ENCODE results near the gene COCH. TPM values are rescaled to one million over a fixed set of nuclear protein-coding genes. Genes with fewer than 3 reads are reported as not detected.

Gene COCH
- total RNA-seq, 1 donor from 2014 or later: 10.4 TPM

DNA sequence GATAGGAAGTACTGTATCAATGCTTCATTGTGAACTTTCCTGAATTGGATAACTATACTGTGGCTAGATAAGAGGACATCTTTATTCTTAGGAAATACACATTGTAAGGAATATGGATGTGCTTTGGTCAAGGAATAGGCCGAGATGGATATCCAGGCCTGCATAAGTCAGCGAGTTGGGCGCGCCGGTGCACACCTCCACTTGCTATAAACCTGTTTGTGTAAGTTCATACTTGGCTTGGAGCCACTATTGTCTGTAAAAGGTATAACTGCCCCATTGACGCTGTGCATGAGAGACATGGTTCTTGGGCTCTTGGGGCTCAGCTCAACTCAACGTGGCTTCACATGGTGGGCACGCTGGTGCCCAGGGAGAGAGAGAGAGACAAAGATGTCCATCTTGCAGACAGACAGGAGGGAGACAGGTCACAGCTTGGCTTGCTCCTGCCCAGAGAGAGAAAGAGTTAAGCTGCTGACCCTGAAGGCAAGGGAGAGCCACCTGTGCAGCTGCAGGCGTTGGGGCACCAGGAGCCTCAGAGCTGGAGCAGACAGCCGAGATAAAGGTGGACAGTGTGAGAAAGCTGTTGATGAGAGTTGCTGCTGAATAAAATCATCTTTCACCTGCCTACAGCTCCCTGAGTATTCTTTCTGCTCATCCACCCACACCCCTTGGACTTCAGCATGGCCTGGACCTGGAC, 34.1 kb upstream of the COCH start:
- Mint-ChIP-seq H3K9me3 (peaks cover 2% of the 10 kb centered on the region), H3K4me1 (no peaks in the 10 kb centered on the region), H3K27ac (no peak overlapping the region), H3K27me3 (no peaks in the 10 kb centered on the region), H3K4me3 (no peak overlapping the region), H3K36me3 (ENCODE audit: low read depth) (no peaks in the 10 kb centered on the region)
- ATAC-seq (ENCODE audit: low read depth) (no peak), DNase-seq (no peak)
- intact Hi-C loops (cut with micrococcal nuclease): no loop called here
- ChIA-PET CTCF (no interaction called here), POLR2A (no interaction called here)
- TF ChIP-seq, protein P1, sequence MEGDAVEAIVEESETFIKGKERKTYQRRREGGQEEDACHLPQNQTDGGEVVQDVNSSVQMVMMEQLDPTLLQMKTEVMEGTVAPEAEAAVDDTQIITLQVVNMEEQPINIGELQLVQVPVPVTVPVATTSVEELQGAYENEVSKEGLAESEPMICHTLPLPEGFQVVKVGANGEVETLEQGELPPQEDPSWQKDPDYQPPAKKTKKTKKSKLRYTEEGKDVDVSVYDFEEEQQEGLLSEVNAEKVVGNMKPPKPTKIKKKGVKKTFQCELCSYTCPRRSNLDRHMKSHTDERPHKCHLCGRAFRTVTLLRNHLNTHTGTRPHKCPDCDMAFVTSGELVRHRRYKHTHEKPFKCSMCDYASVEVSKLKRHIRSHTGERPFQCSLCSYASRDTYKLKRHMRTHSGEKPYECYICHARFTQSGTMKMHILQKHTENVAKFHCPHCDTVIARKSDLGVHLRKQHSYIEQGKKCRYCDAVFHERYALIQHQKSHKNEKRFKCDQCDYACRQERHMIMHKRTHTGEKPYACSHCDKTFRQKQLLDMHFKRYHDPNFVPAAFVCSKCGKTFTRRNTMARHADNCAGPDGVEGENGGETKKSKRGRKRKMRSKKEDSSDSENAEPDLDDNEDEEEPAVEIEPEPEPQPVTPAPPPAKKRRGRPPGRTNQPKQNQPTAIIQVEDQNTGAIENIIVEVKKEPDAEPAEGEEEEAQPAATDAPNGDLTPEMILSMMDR (IDR thresholded peaks at IDR 0.05): no peak

DNA sequence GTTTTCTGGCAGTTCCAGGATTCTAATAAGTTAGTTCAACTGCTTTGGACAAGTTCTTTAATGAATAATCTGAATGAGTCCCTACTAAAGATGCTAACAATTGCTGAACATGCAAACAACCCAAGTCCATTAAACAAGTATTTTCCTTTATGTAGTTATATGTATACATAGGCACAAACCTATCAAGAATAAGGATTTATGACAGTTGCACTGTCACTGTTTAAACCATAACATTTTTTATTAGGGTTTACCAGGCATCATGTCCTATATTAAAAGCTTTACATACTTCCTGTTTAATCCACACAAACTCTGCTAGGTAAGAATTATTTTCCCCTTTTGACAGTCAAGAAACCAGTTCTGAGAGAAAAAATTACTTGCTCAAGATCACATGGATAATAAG, 31.9 kb upstream of the COCH start:
- no peak overlapping the region for H3K27ac Mint-ChIP-seq
- no peaks in the 10 kb centered on the region for H3K27me3 Mint-ChIP-seq
- intact Hi-C loops (cut with micrococcal nuclease): no loop called here
- H3K4me3 Mint-ChIP-seq: no peak overlapping the region
- H3K36me3 Mint-ChIP-seq (ENCODE audit: low read depth): no peaks in the 10 kb centered on the region
- DNase-seq (no peak), ATAC-seq (ENCODE audit: low read depth) (no peak)
- CTCF ChIA-PET: no interaction called here
- TF ChIP-seq, protein P1 (IDR thresholded peaks at IDR 0.05): no peak
- H3K4me1 Mint-ChIP-seq: no peaks in the 10 kb centered on the region
- no peaks in the 10 kb centered on the region for H3K9me3 Mint-ChIP-seq
- POLR2A ChIA-PET: no interaction called here

DNA sequence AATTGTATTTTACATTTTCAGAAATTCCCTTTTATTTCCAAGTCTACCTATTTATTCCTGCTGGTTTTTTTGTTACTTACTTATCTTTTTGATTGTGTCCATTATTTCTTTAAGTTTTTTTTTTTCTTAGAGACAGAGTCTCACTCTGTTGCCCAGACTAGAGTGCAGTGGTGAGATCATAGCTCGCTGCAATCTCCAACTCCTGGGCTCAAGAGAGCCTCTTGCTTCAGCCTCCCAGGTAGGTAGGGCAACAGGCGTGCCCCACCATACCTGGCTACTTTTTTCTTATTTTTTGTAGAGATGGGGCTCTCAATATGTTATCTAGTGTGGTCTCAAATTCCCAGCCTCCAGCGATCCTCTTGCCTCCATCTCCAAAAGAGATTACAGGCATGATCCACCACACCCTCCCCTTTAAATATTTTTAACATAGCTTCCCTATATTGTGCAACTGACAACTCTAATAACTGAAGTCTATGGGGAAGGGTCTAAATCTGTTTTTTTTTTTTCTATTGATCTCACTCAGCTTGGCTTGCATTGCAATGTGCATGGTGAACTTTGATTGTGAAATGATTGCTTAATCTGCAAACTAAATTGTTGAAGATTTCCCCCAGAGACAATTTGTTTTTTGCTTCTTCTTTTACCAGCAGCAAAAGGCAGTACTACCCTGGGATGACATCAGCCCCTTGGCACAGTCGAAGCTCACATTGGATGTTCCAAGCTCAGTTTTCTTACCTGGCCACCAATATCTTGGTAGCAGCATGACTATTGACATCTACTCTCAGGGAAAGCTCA, 25.7 kb upstream of the COCH start:
- CTCF ChIA-PET: no interaction called here
- H3K27me3 Mint-ChIP-seq: no peaks in the 10 kb centered on the region

DNA sequence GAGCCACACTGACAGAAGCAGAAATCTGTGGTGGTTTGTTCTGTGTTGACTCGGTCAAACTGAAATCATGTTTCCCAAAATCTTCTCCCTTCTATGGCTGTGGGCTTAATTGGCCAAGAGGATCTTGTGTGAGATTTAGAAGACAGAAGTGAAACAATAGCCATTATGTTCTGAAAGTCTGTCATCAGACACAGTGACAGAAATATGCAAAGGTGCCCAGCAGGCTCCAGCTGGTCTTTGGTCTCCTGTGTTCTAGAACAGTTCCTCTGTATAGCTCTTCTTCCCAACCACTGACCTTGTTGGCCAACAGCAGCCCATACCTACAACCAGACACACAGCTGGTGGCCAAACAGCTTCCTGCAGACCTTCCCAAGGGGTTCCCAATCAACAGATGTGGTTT, 25.0 kb upstream of the COCH start:
- DNase-seq (no peak), ATAC-seq (ENCODE audit: low read depth) (no peak)
- no peaks in the 10 kb centered on the region for H3K27me3 Mint-ChIP-seq
- TF ChIP-seq, protein P1 (IDR thresholded peaks at IDR 0.05): no peak
- no peak overlapping the region for H3K4me3 Mint-ChIP-seq
- intact Hi-C loops (cut with micrococcal nuclease): no loop called here
- H3K4me1 Mint-ChIP-seq: peaks cover 21% of the 10 kb centered on the region
- ChIA-PET POLR2A (no interaction called here), CTCF (no interaction called here)
- H3K9me3 Mint-ChIP-seq: no peaks in the 10 kb centered on the region
- H3K36me3 Mint-ChIP-seq (ENCODE audit: low read depth): no peaks in the 10 kb centered on the region
- H3K27ac Mint-ChIP-seq: peak overlapping the region; percentile 25

More for the DNA sequence above, 25.7 kb upstream of the COCH start:
- POLR2A ChIA-PET: no interaction called here
- Mint-ChIP-seq H3K4me1 (peaks cover 16% of the 10 kb centered on the region), H3K36me3 (ENCODE audit: low read depth) (no peaks in the 10 kb centered on the region), H3K9me3 (no peaks in the 10 kb centered on the region), H3K27ac (no peak overlapping the region), H3K4me3 (no peak overlapping the region)
- no peak for ATAC-seq (ENCODE audit: low read depth)
- TF ChIP-seq, protein P1 (IDR thresholded peaks at IDR 0.05): no peak
- intact Hi-C loops (cut with micrococcal nuclease): no loop called here
- no peak for DNase-seq

DNA sequence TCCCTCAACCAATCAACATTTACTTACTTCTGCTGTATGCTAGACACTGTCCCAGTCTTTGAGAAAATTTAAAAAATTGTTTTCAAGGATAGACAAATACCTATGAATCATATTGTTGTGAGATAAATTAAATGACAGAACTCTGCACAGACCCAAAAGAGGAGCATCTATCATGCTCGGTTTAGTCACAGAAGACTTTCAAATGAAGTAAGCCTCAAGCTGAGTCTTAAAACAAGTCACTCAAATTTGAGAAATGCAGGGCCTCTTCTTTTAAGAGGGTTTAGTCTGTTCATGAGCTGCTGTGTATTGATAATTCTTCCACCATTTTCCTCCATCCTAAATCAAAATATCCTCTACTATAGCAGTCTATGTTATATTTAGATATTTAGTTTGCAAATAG, 24.4 kb upstream of the COCH start:
- no peaks in the 10 kb centered on the region for H3K36me3 Mint-ChIP-seq (ENCODE audit: low read depth)
- intact Hi-C loops (cut with micrococcal nuclease): no loop called here
- ATAC-seq (ENCODE audit: low read depth): no peak
- H3K4me3 Mint-ChIP-seq: no peak overlapping the region
- no peak overlapping the region for H3K27ac Mint-ChIP-seq
- H3K27me3 Mint-ChIP-seq: no peaks in the 10 kb centered on the region
- H3K9me3 Mint-ChIP-seq: no peaks in the 10 kb centered on the region
- H3K4me1 Mint-ChIP-seq: peaks cover 25% of the 10 kb centered on the region
- TF ChIP-seq, protein P1 (IDR thresholded peaks at IDR 0.05): no peak
- ChIA-PET CTCF (no interaction called here), POLR2A (interaction anchor here (0.6 kb wide), 1 partner anchor 12 kb away, joined by 5 read pairs; no protein-coding TSS in a partner anchor)
- no peak for DNase-seq

Data from activated B cell treated with CpG ODN at 0.5 μM for 24 hours (primary cell).